GM12878 (cell line): ENCODE measurements around the gene VPS8. TPM values are rescaled to one million over a fixed set of nuclear protein-coding genes. Genes with fewer than 3 reads are reported as not detected.

Source experiments
- ATAC-seq: fragments of 200-7000 bp; cut with Tn5 transposase; 3 replicates; pipeline ENCODE4 v1.9.1; 2020; ENCODE audit warnings: mild to moderate bottlenecking, moderate library complexity
- BruUV-seq: library from RNA; stranded (reverse); fragments of 400-500 nt; replicated peaks from 2 replicates; lab custom pipeline; 2021; lab: Mats Ljungman, UMichigan
- CTCF ChIA-PET: fragments of 300-600 bp; sonication (Branson Sonifier 250); formaldehyde crosslinking; extraction: SDS; loops from one replicate; lab custom pipeline; 2021; ENCODE audit warnings: inconsistent platforms; lab: Yijun Ruan, JAX
- POLR2A ChIA-PET: fragments of 350-600 bp; formaldehyde crosslinking; extraction: SDS; loops from one replicate; lab custom pipeline; 2021; ENCODE audit warnings: inconsistent platforms; lab: Charles Lee
- RAD21 ChIA-PET: fragments of 300-600 bp; sonication (Branson Sonifier 250); formaldehyde crosslinking; loops from one replicate; lab custom pipeline; 2023; ENCODE audit warnings: antibody characterized with exemption; ENCODE audit not compliant: unreplicated experiment; lab: Charles Lee
- SMC1A ChIA-PET: fragments of 300-600 bp; sonication (Branson Sonifier 250); formaldehyde crosslinking; loops from one replicate; lab custom pipeline; 2023; ENCODE audit not compliant: unreplicated experiment, uncharacterized antibody; lab: Charles Lee
- DNase-seq: peaks from one replicate; pipeline ENCODE4 v3.0.0-alpha.2; 2011; ENCODE audit warnings: low read depth, low spot score
- FAIRE-seq: peaks from 3 replicates; lab custom pipeline; 2011; peaks lifted over from hg19 to GRCh38; lab: Jason Lieb, UNC
- H2AFZ ChIP-seq: 2 replicates; pipeline ENCODE4 v1.6.0; 2011; ENCODE audit warnings: low read depth, low read length, control low read depth; ENCODE audit not compliant: control insufficient read depth
- H3K27ac ChIP-seq: 2 replicates; pipeline ENCODE4 v1.5.1; 2011; ENCODE audit warnings: control low read depth; ENCODE audit not compliant: control insufficient read depth, insufficient read depth
- H3K27me3 ChIP-seq, 2 experiments: replicated peaks in 1 of 2; 2 replicates each; pipeline versions ENCODE4 v1.6.0 to v1.6.1; 2011; ENCODE audit warnings: low read length in 1 of 2; ENCODE audit not compliant: control insufficient read depth in 2 of 2, insufficient read depth in 2 of 2
- H3K36me3 ChIP-seq, 2 experiments: 2 replicates each; pipeline ENCODE4 v1.5.1; 2011; ENCODE audit warnings: low read length in 1 of 2; ENCODE audit not compliant: control insufficient read depth in 2 of 2, insufficient read depth in 2 of 2
- H3K4me1 ChIP-seq: 2 replicates; pipeline ENCODE4 v1.6.1; 2011; ENCODE audit warnings: mild to moderate bottlenecking, low read length, moderate library complexity, mixed read lengths; ENCODE audit not compliant: control insufficient read depth, insufficient read depth
- H3K4me2 ChIP-seq: 2 replicates; pipeline ENCODE4 v1.6.0; 2011; ENCODE audit warnings: control low read depth; ENCODE audit not compliant: control insufficient read depth, insufficient read depth
- H3K4me3 ChIP-seq: fragments of 200-600 bp; sonication (generic); 2 replicates; pipeline ENCODE4 v1.5.1; 2016
- H3K79me2 ChIP-seq: 2 replicates; pipeline ENCODE4 v1.6.0; 2011; ENCODE audit warnings: low read length; ENCODE audit not compliant: control insufficient read depth, insufficient read depth
- H3K9ac ChIP-seq: 2 replicates; pipeline ENCODE4 v1.8.0; 2011; ENCODE audit warnings: low read length, control low read depth, mixed read lengths; ENCODE audit not compliant: control insufficient read depth, insufficient read depth
- H3K9me3 ChIP-seq: replicated peaks from 3 replicates; pipeline ENCODE4 v1.5.1; 2011; ENCODE audit warnings: mild to moderate bottlenecking, low read length; ENCODE audit not compliant: control insufficient read depth, insufficient read depth
- H4K20me1 ChIP-seq: 2 replicates; pipeline ENCODE4 v1.6.0; 2011; ENCODE audit not compliant: control insufficient read depth, insufficient read depth
- ASH2L ChIP-seq: fragments of 300-600, 200-600 bp; sonication (generic); IDR thresholded peaks from 2 replicates; pipeline ENCODE4 v1.6.1; 2017; ENCODE audit warnings: low read depth, mild to moderate bottlenecking, borderline replicate concordance
- ATF3 ChIP-seq: IDR thresholded peaks from 2 replicates; pipeline ENCODE4 v1.6.1; 2011; ENCODE audit warnings: low read depth, mild to moderate bottlenecking, low read length, moderate library complexity, borderline replicate concordance; ENCODE audit errors: extremely low read depth
- BMI1 ChIP-seq: fragments of 450-650 bp; IDR thresholded peaks from 2 replicates; pipeline ENCODE4 v1.6.1; 2016; ENCODE audit warnings: mild to moderate bottlenecking, moderate library complexity, borderline replicate concordance
- CHD1 ChIP-seq: IDR thresholded peaks from 2 replicates; pipeline ENCODE4 v1.6.1; 2012; ENCODE audit warnings: low read depth, low read length, improper control_type of control experiment
- DPF2 ChIP-seq: fragments of 450-650 bp; IDR thresholded peaks from 2 replicates; pipeline ENCODE4 v1.6.1; 2017; ENCODE audit warnings: mild to moderate bottlenecking
- EED ChIP-seq: sonication (generic); IDR thresholded peaks from 2 replicates; pipeline ENCODE4 v1.6.1; 2016; ENCODE audit warnings: antibody characterized with exemption, low read depth
- IKZF1 ChIP-seq: fragments of 450-650 bp; conservative IDR thresholded peaks from 2 replicates; pipeline ENCODE4 v1.6.1; 2017; ENCODE audit warnings: antibody characterized with exemption, mild to moderate bottlenecking
- JUND ChIP-seq: IDR thresholded peaks from 2 replicates; pipeline ENCODE4 v1.6.1; 2012; ENCODE audit warnings: low read depth, mild to moderate bottlenecking, low read length, improper control_type of control experiment, moderate library complexity
- POLR2AphosphoS5 ChIP-seq: IDR thresholded peaks from 2 replicates; pipeline ENCODE4 v1.6.1; 2011; ENCODE audit warnings: mild to moderate bottlenecking, low read length, inconsistent platforms
- RB1 ChIP-seq: fragments of 450-650 bp; formaldehyde crosslinking; IDR thresholded peaks from 2 replicates; pipeline ENCODE4 v1.6.1; 2017; ENCODE audit warnings: mild to moderate bottlenecking, borderline replicate concordance
- ZNF384 ChIP-seq: IDR thresholded peaks from 2 replicates; pipeline ENCODE4 v1.6.1; 2012; ENCODE audit warnings: low read depth, mild to moderate bottlenecking, low read length, improper control_type of control experiment, borderline replicate concordance
- WGBS: methylation state at CpG from one replicate; pipeline ENCODE4 v1.1.6; 2016; ENCODE audit warnings: low lambda C conversion rate; ENCODE audit not compliant: insufficient replicate concordance, insufficient coverage; ENCODE audit errors: missing lambda C conversion rate; 5-methylcytosine and 5-hydroxymethylcytosine counted together
- in situ Hi-C: fragments of 300-500 bp; cut with MboI; formaldehyde crosslinking; loops from 9 replicates; pipeline ENCODE4 v1.14.3; 2018; ENCODE audit warnings: mixed read lengths
- intact Hi-C: fragments of 100-400 bp; cut with micrococcal nuclease; formaldehyde crosslinking; loops from one replicate; pipeline ENCODE4 v1.14.2; 2022; ENCODE audit not compliant: unreplicated experiment
- polyA plus RNA-seq, 11 experiments: library from polyadenylated mRNA; depleted of rRNA in 4 of 11; unstranded in 6 of 11; stranded (reverse) in 5 of 11; fragments of >200 nt; fragmentation: Nextera tagmentation in 4 of 11; fragmentation: Illumina TruSeq in 1 of 11; extraction: Ambion mirVana in 4 of 11; extraction: Trizol in 1 of 11; gene quantifications; 1 replicate in 1 of 11; 2 replicates in 10 of 11; pipeline versions ENCODE4 v1.2.1 to v1.2.3, GENCODE V29; 2011 to 2016; ENCODE audit warnings: inconsistent platforms in 2 of 11, missing spikeins in 2 of 11, low read depth in 1 of 11
- total RNA-seq, 4 experiments: library from RNA; depleted of rRNA in 3 of 4; stranded (reverse); fragments of >200 nt in 3 of 4; fragmentation: Illumina TruSeq in 1 of 4; extraction: Trizol in 1 of 4; gene quantifications; 2 replicates each; pipeline versions ENCODE4 v1.2.1 to v1.2.3, GENCODE V29; 2013 to 2021
- TF ChIP-seq, protein P1 (sequence below): fragments of 450-650 bp; IDR thresholded peaks from 2 replicates; pipeline ENCODE4 v1.6.1; 2014; ENCODE audit warnings: mild to moderate bottlenecking
- TF ChIP-seq, protein P2 (sequence below): IDR thresholded peaks from 2 replicates; pipeline ENCODE4 v1.6.1; 2012; ENCODE audit warnings: low read depth, low read length, improper control_type of control experiment
- TF ChIP-seq, protein P3 (sequence below): IDR thresholded peaks from 2 replicates; pipeline ENCODE4 v1.6.1; 2011; ENCODE audit warnings: low read depth, low read length, improper control_type of control experiment, borderline replicate concordance
- TF ChIP-seq, protein P4 (sequence below): IDR thresholded peaks from 2 replicates; pipeline ENCODE4 v1.6.1; 2012; ENCODE audit warnings: low read depth, low read length, improper control_type of control experiment

Gene VPS8
- total and polyA plus RNA-seq, 10 of the 15 experiments (the other 5 are each of a cell fraction or from before 2014, with no cell fraction given): 8.9 to 34.7 (median 20.9) TPM

GRCh38 chr3:184910664-184911063 is 98.7 kb downstream of the VPS8 start:
- Histone ChIP-seq H3K9me3 (no peaks in the 10 kb centered on the region), H3K4me1 (no peaks in the 10 kb centered on the region), H3K36me3 (no peaks in the 10 kb centered on the region; a peak in 1 of 4 replicates), H3K9ac (no peak overlapping the region), H3K4me2 (no peak overlapping the region), H3K79me2 (no peaks in the 10 kb centered on the region), H4K20me1 (no peaks in the 10 kb centered on the region), H3K27me3 (no peaks in the 10 kb centered on the region), H2AFZ (no peak overlapping the region), H3K4me3 (no peak overlapping the region), H3K27ac (no peak overlapping the region)
- TF ChIP-seq BMI1 (no peak), ASH2L (no peak), DPF2 (no peak), IKZF1 (no peak), EED (no peak), POLR2AphosphoS5 (no peak), ATF3 (no peak), RB1 (no peak), CHD1 (no peak), ZNF384 (no peak), JUND (no peak)
- TF ChIP-seq, protein P1, sequence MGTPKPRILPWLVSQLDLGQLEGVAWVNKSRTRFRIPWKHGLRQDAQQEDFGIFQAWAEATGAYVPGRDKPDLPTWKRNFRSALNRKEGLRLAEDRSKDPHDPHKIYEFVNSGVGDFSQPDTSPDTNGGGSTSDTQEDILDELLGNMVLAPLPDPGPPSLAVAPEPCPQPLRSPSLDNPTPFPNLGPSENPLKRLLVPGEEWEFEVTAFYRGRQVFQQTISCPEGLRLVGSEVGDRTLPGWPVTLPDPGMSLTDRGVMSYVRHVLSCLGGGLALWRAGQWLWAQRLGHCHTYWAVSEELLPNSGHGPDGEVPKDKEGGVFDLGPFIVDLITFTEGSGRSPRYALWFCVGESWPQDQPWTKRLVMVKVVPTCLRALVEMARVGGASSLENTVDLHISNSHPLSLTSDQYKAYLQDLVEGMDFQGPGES: no peak
- TF ChIP-seq, protein P2, sequence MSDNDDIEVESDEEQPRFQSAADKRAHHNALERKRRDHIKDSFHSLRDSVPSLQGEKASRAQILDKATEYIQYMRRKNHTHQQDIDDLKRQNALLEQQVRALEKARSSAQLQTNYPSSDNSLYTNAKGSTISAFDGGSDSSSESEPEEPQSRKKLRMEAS: no peak
- TF ChIP-seq, protein P3, sequence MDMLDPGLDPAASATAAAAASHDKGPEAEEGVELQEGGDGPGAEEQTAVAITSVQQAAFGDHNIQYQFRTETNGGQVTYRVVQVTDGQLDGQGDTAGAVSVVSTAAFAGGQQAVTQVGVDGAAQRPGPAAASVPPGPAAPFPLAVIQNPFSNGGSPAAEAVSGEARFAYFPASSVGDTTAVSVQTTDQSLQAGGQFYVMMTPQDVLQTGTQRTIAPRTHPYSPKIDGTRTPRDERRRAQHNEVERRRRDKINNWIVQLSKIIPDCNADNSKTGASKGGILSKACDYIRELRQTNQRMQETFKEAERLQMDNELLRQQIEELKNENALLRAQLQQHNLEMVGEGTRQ: no peak
- TF ChIP-seq, protein P4, sequence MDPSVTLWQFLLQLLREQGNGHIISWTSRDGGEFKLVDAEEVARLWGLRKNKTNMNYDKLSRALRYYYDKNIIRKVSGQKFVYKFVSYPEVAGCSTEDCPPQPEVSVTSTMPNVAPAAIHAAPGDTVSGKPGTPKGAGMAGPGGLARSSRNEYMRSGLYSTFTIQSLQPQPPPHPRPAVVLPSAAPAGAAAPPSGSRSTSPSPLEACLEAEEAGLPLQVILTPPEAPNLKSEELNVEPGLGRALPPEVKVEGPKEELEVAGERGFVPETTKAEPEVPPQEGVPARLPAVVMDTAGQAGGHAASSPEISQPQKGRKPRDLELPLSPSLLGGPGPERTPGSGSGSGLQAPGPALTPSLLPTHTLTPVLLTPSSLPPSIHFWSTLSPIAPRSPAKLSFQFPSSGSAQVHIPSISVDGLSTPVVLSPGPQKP: no peak
- no peak for ATAC-seq
- DNase-seq: no peak
- FAIRE-seq: no peak
- ChIA-PET CTCF (no interaction called here), POLR2A (no interaction called here), RAD21 (no interaction called here), SMC1A (no interaction called here)
- intact Hi-C loops (no loop called here), in situ Hi-C loops (no loop called here)
- BruUV-seq: no TSS peak
- 83% methylated on average over 6 of the region's 6 CpGs for WGBS
